Keratinocyte (primary cell): ENCODE measurements around the gene SLC19A3. TPM values are rescaled to one million over a fixed set of nuclear protein-coding genes. Genes with fewer than 3 reads are reported as not detected.

ENCODE experiments used
- DNase-seq: peaks from one replicate; pipeline ENCODE4 v3.0.0-alpha.2; 2011; ENCODE audit warnings: low read depth, missing footprints, low spot score
- FAIRE-seq: peaks from 2 replicates; lab custom pipeline; 2011; peaks lifted over from hg19 to GRCh38; lab: Jason Lieb, UNC
- H2AFZ ChIP-seq: 2 replicates; pipeline ENCODE4 v1.6.0; 2012; ENCODE audit warnings: low read length, control low read depth, inconsistent platforms; ENCODE audit not compliant: control insufficient read depth
- H3K27ac ChIP-seq: 2 replicates; pipeline ENCODE4 v1.5.1; 2011; ENCODE audit warnings: low read length; ENCODE audit not compliant: control insufficient read depth, insufficient read depth
- H3K27me3 ChIP-seq: 3 replicates; pipeline ENCODE4 v1.6.0; 2011; ENCODE audit warnings: low read length; ENCODE audit not compliant: control insufficient read depth, insufficient read depth; ENCODE audit errors: extremely low read depth
- H3K36me3 ChIP-seq, 2 experiments: 2 replicates in 1 of 2; 3 replicates in 1 of 2; pipeline ENCODE4 v1.5.1; 2011; ENCODE audit warnings: low read length in 2 of 2, mild to moderate bottlenecking in 1 of 2; ENCODE audit not compliant: control insufficient read depth in 2 of 2, insufficient read depth in 2 of 2; ENCODE audit errors: extremely low read depth in 1 of 2
- H3K4me1 ChIP-seq: 3 replicates; pipeline ENCODE4 v1.5.1; 2011; ENCODE audit warnings: low read length; ENCODE audit not compliant: control insufficient read depth, insufficient read depth; ENCODE audit errors: extremely low read depth
- H3K4me2 ChIP-seq: 3 replicates; pipeline ENCODE4 v1.6.0; 2011; ENCODE audit warnings: low read depth, low read length; ENCODE audit not compliant: control insufficient read depth, insufficient read depth; ENCODE audit errors: extremely low read depth
- H3K4me3 ChIP-seq, 3 experiments: fragments of 200-600 bp in 1 of 3; sonication (generic) in 1 of 3; 2 replicates in 2 of 3; 3 replicates in 1 of 3; pipeline ENCODE4 v1.5.1; 2011 to 2016; ENCODE audit warnings: low read length in 3 of 3, mild to moderate bottlenecking in 3 of 3, control low read depth in 2 of 3, inconsistent platforms in 1 of 3, low read depth in 1 of 3, mixed read lengths in 1 of 3, mixed run types in 1 of 3, moderate library complexity in 1 of 3; ENCODE audit not compliant: control insufficient read depth in 2 of 3, insufficient read depth in 2 of 3; ENCODE audit errors: extremely low read depth in 1 of 3
- H3K79me2 ChIP-seq: 2 replicates; pipeline ENCODE4 v1.6.0; 2012; ENCODE audit warnings: low read length; ENCODE audit not compliant: control insufficient read depth, insufficient read depth
- H3K9ac ChIP-seq: 3 replicates; pipeline ENCODE4 v1.6.0; 2011; ENCODE audit warnings: low read length; ENCODE audit not compliant: control insufficient read depth, insufficient read depth; ENCODE audit errors: extremely low read depth
- H3K9me1 ChIP-seq: 3 replicates; pipeline ENCODE4 v1.6.0; 2011; ENCODE audit warnings: low read length; ENCODE audit not compliant: control insufficient read depth, insufficient read depth; ENCODE audit errors: extremely low read depth
- H3K9me3 ChIP-seq: 2 replicates; pipeline ENCODE4 v1.5.1; 2012; ENCODE audit warnings: low read depth, low read length; ENCODE audit not compliant: control insufficient read depth
- H4K20me1 ChIP-seq: 3 replicates; pipeline ENCODE4 v1.6.0; 2011; ENCODE audit warnings: low read length; ENCODE audit not compliant: control insufficient read depth, insufficient read depth; ENCODE audit errors: extremely low read depth
- CTCF ChIP-seq, 3 experiments: IDR thresholded peaks in 1 of 3; conservative IDR thresholded peaks in 1 of 3; optimal IDR thresholded peaks in 1 of 3; 2 replicates in 2 of 3; 3 replicates in 1 of 3; pipeline versions ENCODE3 to v1.5.1; 2011; ENCODE audit warnings: low read length in 3 of 3, mild to moderate bottlenecking in 3 of 3, moderate library complexity in 2 of 3, control low read depth in 1 of 3, inconsistent platforms in 1 of 3; ENCODE audit not compliant: insufficient read depth in 2 of 3; ENCODE audit errors: extremely low read depth in 1 of 3
- EZH2 ChIP-seq: IDR thresholded peaks from one replicate; pipeline ENCODE4 v1.6.1; 2012; ENCODE audit warnings: inconsistent platforms, mild to moderate bottlenecking, low read length, moderate library complexity
- dilution Hi-C: fragments of 300-500 bp; cut with MboI; formaldehyde crosslinking; loops from one replicate; pipeline ENCODE4 v1.7.0; 2020; ENCODE audit warnings: low sequenced_read_pairs; ENCODE audit not compliant: extremely low pct_ligation_motif_present
- polyA plus RNA-seq, 5 experiments: library from polyadenylated mRNA; depleted of rRNA in 3 of 5; stranded (reverse) in 3 of 5; stranded (forward) in 1 of 5; unstranded in 1 of 5; fragments of >200 nt; gene quantifications; 1 replicate in 1 of 5; 2 replicates in 3 of 5; 3 replicates in 1 of 5; pipeline versions ENCODE4 v1.2.1 to v1.2.3, GENCODE V29; 2011 to 2012; ENCODE audit warnings: missing spikeins in 2 of 5, low read depth in 1 of 5, low replicate concordance in 1 of 5

The SLC19A3 gene
- polyA plus RNA-seq, 1 donor (not counting 4 experiments of a cell fraction or from before 2014, with no cell fraction given), result 0.58 TPM

- H3K4me1 ChIP-seq, result peaks cover 3% of the 10 kb centered on the region
- no peak overlapping the region for H3K4me3 ChIP-seq
- FAIRE-seq, result no peak
- no peak overlapping the region for H3K27ac ChIP-seq
- no peaks in the 10 kb centered on the region for H3K9me1 ChIP-seq
- no peaks in the 10 kb centered on the region for H3K27me3 ChIP-seq
- no peaks in the 10 kb centered on the region for H3K79me2 ChIP-seq
- dilution Hi-C loops, result no loop called here
- DNase-seq, result no peak
- no peak overlapping the region for H3K9ac ChIP-seq
- TF ChIP-seq EZH2 (no peak), CTCF (optimal IDR thresholded peaks at IDR 0.05 in 1 of 3, IDR thresholded peaks at IDR 0.05 in 1 of 3, conservative IDR thresholded peaks at IDR 0.05 in 1 of 3; ENCODE audit: extremely low read depth in 1 of 3, insufficient read depth in 2 of 3, low read length in 3 of 3) (no peak)
- H3K9me3 ChIP-seq, result no peaks in the 10 kb centered on the region
- no peak overlapping the region for H3K4me2 ChIP-seq
- no peak overlapping the region for H2AFZ ChIP-seq
- no peaks in the 10 kb centered on the region for H4K20me1 ChIP-seq
- no peaks in the 10 kb centered on the region for H3K36me3 ChIP-seq
Measured at GRCh38 chr2:227657199-227657845, 60.5 kb downstream of the SLC19A3 start.

- FAIRE-seq (peak; percentile 73), DNase-seq (peak; percentile 54)
- no peak overlapping the region for H3K4me2 ChIP-seq
- no peak overlapping the region for H3K4me3 ChIP-seq
- H4K20me1 ChIP-seq, result no peaks in the 10 kb centered on the region
- dilution Hi-C loops, result no loop called here
- no peak overlapping the region for H2AFZ ChIP-seq
- no peak overlapping the region for H3K27ac ChIP-seq
- H3K36me3 ChIP-seq, result no peaks in the 10 kb centered on the region
- TF ChIP-seq CTCF (optimal IDR thresholded peaks at IDR 0.05 in 1 of 3, IDR thresholded peaks at IDR 0.05 in 1 of 3, conservative IDR thresholded peaks at IDR 0.05 in 1 of 3; ENCODE audit: extremely low read depth in 1 of 3, insufficient read depth in 2 of 3, low read length in 3 of 3) (no peak), EZH2 (no peak)
- no peaks in the 10 kb centered on the region for H3K79me2 ChIP-seq
- H3K9ac ChIP-seq, result no peak overlapping the region
- no peaks in the 10 kb centered on the region for H3K9me3 ChIP-seq
- peaks cover 3% of the 10 kb centered on the region for H3K4me1 ChIP-seq
- H3K27me3 ChIP-seq, result no peaks in the 10 kb centered on the region
- no peaks in the 10 kb centered on the region for H3K9me1 ChIP-seq
Measured at GRCh38 chr2:227655454-227655853, 62.4 kb downstream of the SLC19A3 start.
